Activated CD4-positive, alpha-beta T cell treated with anti-CD3 and anti-CD28 coated beads for 36 hours (primary cell): Measurements from ENCODE around the gene TNFRSF21. TPM values are rescaled to one million over a fixed set of nuclear protein-coding genes. Genes with fewer than 3 reads are reported as not detected.
"Not testable (repeated sequence)": the region's sequence is repeated elsewhere in the genome, so short reads cannot be mapped to it uniquely, and the experiment has no call there.

Experiments used
- ATAC-seq: fragments of 200-7000 bp; cut with Tn5 transposase; one replicate; pipeline ENCODE4 v1.10.0; 2021; ENCODE audit warnings: mild to moderate bottlenecking, moderate library complexity
- CTCF ChIA-PET: fragments of 350-600 bp; sonication (Branson Sonifier 250); formaldehyde crosslinking; loops from one replicate; lab custom pipeline; 2021; ENCODE audit warnings: antibody characterized with exemption; lab: Charles Lee
- POLR2A ChIA-PET: fragments of 350-600 bp; sonication (Branson Sonifier 250); formaldehyde crosslinking; loops from one replicate; lab custom pipeline; 2021; ENCODE audit warnings: antibody characterized with exemption, inconsistent platforms; lab: Charles Lee
- DNase-seq: peaks from one replicate; pipeline ENCODE4 v3.0.0-alpha.2; 2020
- H3K27ac Mint-ChIP-seq: one replicate; pipeline ENCODE4 v1.8.0; 2021; ENCODE audit warnings: mixed read lengths
- H3K27me3 Mint-ChIP-seq: one replicate; pipeline ENCODE4 v1.8.0; 2021; ENCODE audit warnings: mixed read lengths
- H3K36me3 Mint-ChIP-seq: one replicate; pipeline ENCODE4 v1.8.0; 2021; ENCODE audit warnings: low read depth, mixed read lengths
- H3K4me1 Mint-ChIP-seq: one replicate; pipeline ENCODE4 v1.8.0; 2021; ENCODE audit warnings: mixed read lengths
- H3K4me3 Mint-ChIP-seq: one replicate; pipeline ENCODE4 v1.8.0; 2021; ENCODE audit warnings: mild to moderate bottlenecking, moderate library complexity, mixed read lengths
- H3K9me3 Mint-ChIP-seq: one replicate; pipeline ENCODE4 v1.8.0; 2021; ENCODE audit warnings: low read depth, mixed read lengths
- intact Hi-C, 2 experiments: fragments of 100-400 bp; cut with DNase I in 1 of 2; cut with micrococcal nuclease in 1 of 2; formaldehyde crosslinking; loops; one replicate each; pipeline versions ENCODE4 v1.14.2 to v1.15.1; 2022 to 2024; cut with DNase I, micrococcal nuclease
- total RNA-seq, 2 experiments: library from RNA; stranded (reverse); gene quantifications; one replicate each; pipeline ENCODE4 v1.2.3, GENCODE V29; 2021

Gene TNFRSF21
- total RNA-seq, 2 experiments from 2014 or later = 2.6 to 2.8 TPM

DNA sequence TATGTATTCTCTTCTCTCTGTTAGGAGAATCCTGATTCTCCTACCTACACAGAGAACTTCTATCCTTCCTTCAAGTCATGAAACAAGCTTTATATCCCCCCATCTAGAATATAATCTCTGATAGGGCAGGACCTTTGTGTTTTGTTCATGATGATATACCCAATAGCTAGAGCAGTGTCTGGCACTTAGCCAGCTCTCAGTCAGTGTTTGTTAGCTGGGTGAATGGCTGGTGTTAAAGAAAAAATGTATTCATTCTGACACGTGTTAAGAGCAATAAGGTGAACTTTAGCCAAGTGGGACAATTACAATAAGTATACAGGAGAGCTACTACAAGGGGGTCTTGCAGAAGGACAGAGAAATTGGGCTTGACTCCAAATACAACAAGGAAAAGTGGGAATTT is 34.3 kb upstream of the TNFRSF21 start:
- DNase-seq (no peak), ATAC-seq (no peak)
- CTCF ChIA-PET = no interaction called here
- H3K4me3 Mint-ChIP-seq = no peak overlapping the region
- intact Hi-C loops = no loop called here
- H3K27ac Mint-ChIP-seq = no peak overlapping the region
- H3K4me1 Mint-ChIP-seq = no peaks in the 10 kb centered on the region
- H3K36me3 Mint-ChIP-seq = no peaks in the 10 kb centered on the region
- H3K9me3 Mint-ChIP-seq = no peaks in the 10 kb centered on the region
- POLR2A ChIA-PET = no interaction called here
- H3K27me3 Mint-ChIP-seq = peaks cover 7% of the 10 kb centered on the region

DNA sequence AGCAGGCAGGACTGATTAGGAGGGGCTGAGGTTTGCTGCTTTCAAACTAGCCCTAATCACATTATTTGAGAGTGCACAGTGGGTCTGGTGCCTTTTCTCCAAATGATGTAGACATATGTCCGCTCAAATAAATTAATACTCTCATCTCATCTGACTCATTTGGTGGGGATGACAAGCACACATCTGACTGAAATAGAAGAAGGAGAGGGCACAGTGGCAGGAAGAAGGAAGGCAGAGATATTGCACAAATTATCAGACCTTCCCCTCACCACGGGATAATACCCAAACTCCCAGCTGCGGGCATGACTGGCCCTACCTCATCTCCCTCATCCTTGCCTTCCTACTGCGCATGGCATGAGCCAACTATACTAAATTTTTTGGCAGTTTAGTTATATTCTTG is 33.9 kb upstream of the TNFRSF21 start:
- Mint-ChIP-seq H3K27me3 (peaks cover 7% of the 10 kb centered on the region), H3K27ac (no peak overlapping the region), H3K36me3 (no peaks in the 10 kb centered on the region), H3K4me3 (no peak overlapping the region), H3K4me1 (no peaks in the 10 kb centered on the region), H3K9me3 (no peaks in the 10 kb centered on the region)
- no peak for ATAC-seq
- CTCF ChIA-PET = no interaction called here
- POLR2A ChIA-PET = no interaction called here
- DNase-seq = no peak
- intact Hi-C loops = no loop called here

DNA sequence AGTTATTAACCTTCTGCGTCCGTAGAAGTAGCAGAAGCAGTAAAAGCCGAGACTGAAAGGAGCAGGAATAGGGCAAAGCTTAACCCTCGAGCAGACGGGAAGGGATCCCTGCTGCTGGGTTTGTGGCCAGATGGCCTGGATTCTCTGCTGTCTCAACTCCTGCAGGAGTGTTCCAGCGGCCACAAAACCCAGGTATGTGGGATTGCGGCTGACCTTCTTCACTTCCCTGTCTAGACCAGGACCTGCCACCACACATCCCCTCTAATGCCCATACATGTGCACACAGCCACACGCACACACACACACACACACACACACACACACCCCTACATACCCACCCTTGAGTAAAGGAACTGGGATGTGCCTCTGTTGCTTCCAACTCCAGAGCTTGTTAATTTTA is 33.1 kb upstream of the TNFRSF21 start:
- no peak overlapping the region for H3K27ac Mint-ChIP-seq
- peaks cover 7% of the 10 kb centered on the region for H3K27me3 Mint-ChIP-seq
- no peaks in the 10 kb centered on the region for H3K9me3 Mint-ChIP-seq
- no peaks in the 10 kb centered on the region for H3K4me1 Mint-ChIP-seq
- POLR2A ChIA-PET = no interaction called here
- intact Hi-C loops = no loop called here
- CTCF ChIA-PET = no interaction called here
- ATAC-seq = no peak
- H3K4me3 Mint-ChIP-seq = no peak overlapping the region
- DNase-seq = no peak
- H3K36me3 Mint-ChIP-seq = no peaks in the 10 kb centered on the region

DNA sequence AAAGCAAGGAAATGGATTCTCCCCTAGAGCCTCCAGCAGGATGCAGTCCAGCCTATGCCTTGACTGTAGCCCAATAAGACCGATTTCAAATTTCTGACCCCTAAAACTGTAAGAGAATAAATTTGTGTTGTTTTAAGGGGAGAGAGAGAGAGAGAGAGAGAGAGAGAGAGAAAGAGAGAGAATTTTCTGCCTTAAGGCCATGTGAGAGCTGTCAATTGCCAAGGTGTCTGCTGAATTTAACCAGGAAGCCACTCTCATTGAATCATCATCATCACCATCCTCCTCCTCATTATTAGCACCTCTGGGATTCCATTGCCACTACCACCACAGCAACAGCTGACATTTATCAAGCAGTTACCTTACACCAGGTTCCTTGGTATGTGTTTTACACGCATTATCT is 27.8 kb upstream of the TNFRSF21 start:
- intact Hi-C loops = no loop called here
- CTCF ChIA-PET = interaction anchor here (1.1 to 1.2 kb wide), 2 partner anchors 19 to 21 kb away, joined by 3 read pairs; no protein-coding TSS in a partner anchor
- no peak overlapping the region for H3K4me3 Mint-ChIP-seq

DNA sequence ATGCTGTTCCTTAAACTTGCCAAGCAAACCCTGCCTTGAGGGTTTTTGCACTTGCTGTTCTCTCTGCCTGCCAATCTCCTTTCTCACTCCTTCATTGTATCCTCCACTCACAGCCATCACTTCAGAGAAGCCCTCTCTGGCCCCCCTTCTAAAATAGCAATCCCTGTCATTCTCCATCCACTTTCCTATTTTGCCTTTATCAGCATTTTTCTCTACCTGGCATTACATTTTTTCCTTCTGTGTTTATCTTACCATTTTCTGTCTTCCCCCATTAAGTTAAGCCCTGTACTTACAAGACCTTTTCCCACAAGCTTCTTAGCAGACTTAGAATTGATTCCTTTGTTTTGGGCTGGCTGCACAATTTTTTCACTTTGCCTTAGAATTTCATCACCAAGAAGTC is 26.6 kb upstream of the TNFRSF21 start:
- Mint-ChIP-seq H3K4me1 (no peaks in the 10 kb centered on the region), H3K27me3 (peaks cover 2% of the 10 kb centered on the region), H3K36me3 (no peaks in the 10 kb centered on the region), H3K27ac (no peak overlapping the region), H3K4me3 (no peak overlapping the region), H3K9me3 (peaks cover 2% of the 10 kb centered on the region)
- CTCF ChIA-PET = interaction anchor here (1.2 kb wide), 1 partner anchor 20 kb away, joined by 3 read pairs; no protein-coding TSS in a partner anchor
- DNase-seq (no peak), ATAC-seq (no peak)
- intact Hi-C loops = no loop called here
- POLR2A ChIA-PET = no interaction called here

More for the DNA sequence above, 27.8 kb upstream of the TNFRSF21 start:
- POLR2A ChIA-PET = no interaction called here
- H3K4me1 Mint-ChIP-seq = no peaks in the 10 kb centered on the region
- peaks cover 2% of the 10 kb centered on the region for H3K9me3 Mint-ChIP-seq
- ATAC-seq = no peak
- no peak for DNase-seq
- H3K27ac Mint-ChIP-seq = no peak overlapping the region
- H3K36me3 Mint-ChIP-seq = no peaks in the 10 kb centered on the region
- peaks cover 2% of the 10 kb centered on the region for H3K27me3 Mint-ChIP-seq

DNA sequence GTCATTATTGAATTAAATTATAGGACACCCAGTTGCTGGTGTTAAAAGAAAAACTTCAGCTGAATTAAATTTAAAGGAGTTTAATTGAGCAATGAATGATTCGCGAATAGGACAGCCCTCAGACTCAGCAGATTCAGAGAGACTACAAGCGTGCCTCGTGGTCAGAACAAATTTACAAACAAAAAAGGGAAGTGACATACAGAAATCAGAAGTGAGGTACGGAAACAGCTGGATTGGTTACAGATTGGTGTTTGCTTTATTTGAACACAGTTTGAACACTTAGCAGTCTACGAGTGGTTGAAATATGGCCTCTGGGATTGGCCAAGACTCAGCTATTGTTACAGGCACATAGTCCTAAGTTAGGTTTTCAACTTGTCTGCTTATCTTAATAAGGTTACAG is 25.8 kb upstream of the TNFRSF21 start:
- Mint-ChIP-seq H3K9me3 (peaks cover 2% of the 10 kb centered on the region), H3K36me3 (no peaks in the 10 kb centered on the region), H3K27ac (no peak overlapping the region), H3K4me1 (no peaks in the 10 kb centered on the region), H3K27me3 (peaks cover 2% of the 10 kb centered on the region), H3K4me3 (no peak overlapping the region)
- DNase-seq = no peak
- ChIA-PET CTCF (no interaction called here), POLR2A (no interaction called here)
- intact Hi-C loops = no loop called here
- no peak for ATAC-seq

DNA sequence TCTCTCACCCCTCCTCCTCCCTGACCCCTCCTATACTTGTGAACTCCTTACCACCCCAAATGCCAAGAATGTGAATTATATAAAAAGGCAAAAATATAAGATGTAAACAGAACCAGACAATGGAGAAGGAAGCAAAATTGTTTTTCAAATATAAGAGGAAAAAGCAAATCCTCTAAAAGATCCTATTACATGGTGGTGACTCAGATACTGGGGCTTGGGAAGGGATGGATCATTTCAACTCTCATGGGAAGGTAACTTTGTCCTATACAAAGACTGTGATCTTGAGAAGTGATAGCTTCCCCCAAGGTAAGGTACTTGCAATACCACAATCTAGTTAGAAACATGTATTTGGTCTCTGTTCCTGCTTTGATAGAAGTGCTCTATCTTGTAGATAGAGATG is 24.6 kb upstream of the TNFRSF21 start:
- POLR2A ChIA-PET = no interaction called here
- Mint-ChIP-seq H3K4me3 (no peak overlapping the region), H3K4me1 (peaks cover under 1% of the 10 kb centered on the region), H3K9me3 (peaks cover 2% of the 10 kb centered on the region), H3K27ac (no peak overlapping the region), H3K27me3 (peaks cover 2% of the 10 kb centered on the region), H3K36me3 (no peaks in the 10 kb centered on the region)
- no peak for ATAC-seq
- CTCF ChIA-PET = no interaction called here
- DNase-seq = no peak
- intact Hi-C loops = no loop called here

DNA sequence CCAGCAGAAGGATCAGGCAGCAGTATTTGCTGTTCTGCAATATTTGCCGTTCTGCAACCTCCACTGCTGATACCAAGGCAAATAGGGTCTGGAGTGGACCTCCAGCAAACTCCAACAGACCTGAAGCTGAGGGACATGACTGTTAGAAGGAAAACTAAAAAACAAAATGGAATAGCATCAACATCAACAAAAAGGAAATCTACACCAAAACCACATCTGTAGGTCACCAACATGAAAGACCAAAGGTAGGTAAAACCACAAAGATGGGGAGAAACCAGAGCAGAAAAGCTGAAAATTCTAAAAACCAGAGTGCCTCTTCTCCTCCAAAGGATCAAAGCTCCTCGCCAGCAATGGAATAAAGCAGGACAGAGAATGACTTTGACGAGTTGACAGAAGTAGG is 18.9 kb upstream of the TNFRSF21 start:
- H3K4me3 Mint-ChIP-seq, H3K27me3 Mint-ChIP-seq, CTCF ChIA-PET: not testable (repeated sequence)

DNA sequence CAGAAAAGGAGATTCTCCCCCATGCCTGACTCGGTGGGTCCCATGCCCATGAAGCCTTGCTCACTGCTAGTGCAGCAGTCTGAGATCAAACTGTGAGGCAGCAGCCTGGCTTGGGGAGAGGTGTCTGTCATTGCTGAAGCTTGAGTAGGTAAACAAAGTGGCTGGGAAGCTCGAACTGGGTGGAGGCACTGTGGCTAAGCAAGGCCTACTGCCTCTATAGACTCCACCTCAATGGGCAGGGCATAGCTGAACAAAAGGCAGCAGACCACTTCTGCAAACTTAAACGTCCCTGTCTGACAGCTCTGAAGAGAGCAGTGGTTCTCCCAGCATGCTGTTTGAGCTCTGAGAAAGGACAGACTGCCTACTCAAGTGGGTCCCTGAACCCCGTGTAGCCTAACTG is 18.4 kb upstream of the TNFRSF21 start:
- H3K4me3 Mint-ChIP-seq, H3K36me3 Mint-ChIP-seq, ATAC-seq, H3K27me3 Mint-ChIP-seq, POLR2A ChIA-PET, H3K9me3 Mint-ChIP-seq, intact Hi-C loops, DNase-seq, H3K27ac Mint-ChIP-seq: not testable (repeated sequence)
- peaks cover 16% of the 10 kb centered on the region for H3K4me1 Mint-ChIP-seq
- CTCF ChIA-PET = interaction anchor here (1.0 kb wide), 1 partner anchor 18 kb away, joined by 4 read pairs; the partner anchor contains the start of gene TNFRSF21

More for the DNA sequence above, 18.9 kb upstream of the TNFRSF21 start:
- ATAC-seq, POLR2A ChIA-PET, intact Hi-C loops, H3K36me3 Mint-ChIP-seq, DNase-seq, H3K9me3 Mint-ChIP-seq, H3K27ac Mint-ChIP-seq: not testable (repeated sequence)
- peaks cover 16% of the 10 kb centered on the region for H3K4me1 Mint-ChIP-seq

DNA sequence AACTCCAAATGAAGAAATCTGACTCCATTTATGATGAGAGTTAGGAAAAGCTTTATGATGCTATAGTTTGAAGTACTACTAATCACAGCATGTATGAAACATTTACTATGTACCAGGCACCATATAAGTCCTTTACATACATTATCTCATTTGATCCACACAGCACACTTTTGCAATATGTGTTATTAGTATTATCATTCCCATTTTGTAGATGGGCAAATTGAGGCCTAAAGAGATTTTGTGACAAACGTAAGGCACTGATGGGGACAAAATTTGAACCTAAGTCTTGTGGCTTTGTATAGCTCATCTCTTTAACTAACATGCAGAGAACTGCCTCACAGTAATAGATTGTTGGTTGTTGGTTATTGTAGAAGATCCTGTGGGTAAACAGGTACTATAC is 14.2 kb upstream of the TNFRSF21 start:
- intact Hi-C loops = no loop called here
- CTCF ChIA-PET = interaction anchor here (0.7 kb wide), 1 partner anchor 121 kb away, joined by 4 read pairs; no protein-coding TSS in a partner anchor
- Mint-ChIP-seq H3K36me3 (no peaks in the 10 kb centered on the region), H3K4me1 (peaks cover 17% of the 10 kb centered on the region), H3K9me3 (no peaks in the 10 kb centered on the region), H3K27me3 (peaks cover 18% of the 10 kb centered on the region), H3K27ac (no peak overlapping the region), H3K4me3 (no peak overlapping the region)
- DNase-seq (no peak), ATAC-seq (no peak)
- POLR2A ChIA-PET = no interaction called here

DNA sequence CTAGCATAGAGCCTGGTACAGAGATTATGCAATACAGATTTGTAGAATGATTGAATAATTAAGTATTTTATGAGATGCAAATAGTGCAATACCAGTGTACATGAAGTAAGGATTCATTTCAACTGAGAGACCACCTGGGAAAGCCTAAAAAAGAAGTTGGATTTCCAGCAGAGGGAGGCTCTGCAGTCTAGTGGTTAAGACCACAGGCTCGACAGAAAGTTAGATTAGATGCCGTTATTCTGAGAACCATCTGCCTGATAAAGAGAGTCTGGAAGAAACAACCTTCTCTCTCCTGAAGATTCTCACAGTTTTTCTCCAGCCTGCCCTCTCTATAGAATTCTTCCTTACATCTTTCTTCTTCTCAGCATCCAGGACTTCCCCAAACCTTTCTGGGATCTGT is 13.6 kb upstream of the TNFRSF21 start:
- no peak for DNase-seq
- H3K27ac Mint-ChIP-seq = no peak overlapping the region
- no peaks in the 10 kb centered on the region for H3K36me3 Mint-ChIP-seq
- H3K4me3 Mint-ChIP-seq = no peak overlapping the region
- ChIA-PET CTCF (no interaction called here), POLR2A (no interaction called here)
- intact Hi-C loops = no loop called here
- no peak for ATAC-seq
- peaks cover 12% of the 10 kb centered on the region for H3K4me1 Mint-ChIP-seq
- peaks cover 19% of the 10 kb centered on the region for H3K27me3 Mint-ChIP-seq
- H3K9me3 Mint-ChIP-seq = no peaks in the 10 kb centered on the region

DNA sequence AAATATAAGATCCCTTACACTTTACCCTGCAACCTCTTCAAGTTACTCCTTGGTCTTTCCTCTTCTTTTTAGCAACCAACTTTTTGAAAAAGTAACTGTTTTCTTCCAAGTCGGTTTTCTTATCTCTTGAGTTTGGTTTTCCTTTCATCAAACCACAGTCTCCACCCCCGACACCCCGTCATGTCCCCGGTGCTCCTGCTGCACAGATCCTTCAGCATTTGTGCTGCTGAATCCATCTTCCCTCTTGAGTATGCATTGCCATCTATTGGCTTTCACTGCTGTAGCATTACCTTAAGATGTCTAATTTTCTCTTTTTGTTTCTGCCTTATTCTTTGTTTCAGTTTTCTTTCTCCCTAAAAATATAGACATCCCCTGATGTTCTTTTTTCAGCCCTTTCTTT is 11.9 kb upstream of the TNFRSF21 start:
- H3K27ac Mint-ChIP-seq = peak overlapping the region; percentile 49
- POLR2A ChIA-PET = no interaction called here
- DNase-seq = peak; percentile 21
- peaks cover 25% of the 10 kb centered on the region for H3K27me3 Mint-ChIP-seq
- peaks cover 5% of the 10 kb centered on the region for H3K4me1 Mint-ChIP-seq
- no peak for ATAC-seq
- H3K36me3 Mint-ChIP-seq = no peaks in the 10 kb centered on the region
- intact Hi-C loops = no loop called here
- H3K4me3 Mint-ChIP-seq = no peak overlapping the region
- CTCF ChIA-PET = interaction anchor here (1.2 kb wide), 1 partner anchor 10 kb away, joined by 4 read pairs; no protein-coding TSS in a partner anchor
- no peaks in the 10 kb centered on the region for H3K9me3 Mint-ChIP-seq
